Activated naive CD4-positive, alpha-beta T cell treated with Interleukin-2 at 50 U/mL for 16 hours (primary cell): ENCODE measurements around the gene YAP1.
A peak's percentile ranks its signal among the peaks of the same experiment; 100 is the strongest.

Experiments
- DNase-seq: peaks from one replicate; pipeline ENCODE4 v3.0.0-alpha.2; 2020

The YAP1 gene

GRCh38 chr11:102109896-102110760 is at the start of gene YAP1:
Gene YAP1, plus strand, starts transcription at chr11:102110447. Its CDS starts 402 bp downstream, at chr11:102110849.
- peak; percentile 69 for DNase-seq

GRCh38 chr11:102061276-102061675 is 49.0 kb upstream of the YAP1 start:
- no peak for DNase-seq

GRCh38 chr11:102062106-102062505 is 48.1 kb upstream of the YAP1 start:
- DNase-seq = no peak

- no peak for DNase-seq
These were observed 45.9 kb upstream of the YAP1 start for GRCh38 chr11:102064316-102064715.

GRCh38 chr11:102070766-102071165 is 39.5 kb upstream of the YAP1 start:
- DNase-seq = no peak

GRCh38 chr11:102071497-102072472 is 38.5 kb upstream of the YAP1 start:
- no peak for DNase-seq

- DNase-seq = no peak
These were observed 37.0 kb upstream of the YAP1 start for GRCh38 chr11:102073253-102073652.

GRCh38 chr11:102079625-102080024 is 30.6 kb upstream of the YAP1 start:
- DNase-seq = no peak

- DNase-seq = no peak
These were observed 28.9 kb upstream of the YAP1 start for GRCh38 chr11:102081313-102081712.

- DNase-seq = no peak
These were observed 24.2 kb upstream of the YAP1 start for GRCh38 chr11:102085864-102086551.

- no peak for DNase-seq
These were observed 13.1 kb upstream of the YAP1 start for GRCh38 chr11:102097186-102097585.

GRCh38 chr11:102099755-102100154 is 10.5 kb upstream of the YAP1 start:
- no peak for DNase-seq

GRCh38 chr11:102108734-102109440 is 1.4 kb upstream of the YAP1 start:
- no peak for DNase-seq

GRCh38 chr11:102110761-102111010 is 439 bp downstream of the YAP1 start:
- peak; percentile 2 for DNase-seq

GRCh38 chr11:102111011-102111786 is 952 bp downstream of the YAP1 start:
- DNase-seq = peak; percentile 3

- DNase-seq = peak; percentile 4
These were observed 1.7 kb downstream of the YAP1 start for GRCh38 chr11:102111787-102112508.

GRCh38 chr11:102112509-102112821 is 2.2 kb downstream of the YAP1 start:
- DNase-seq = no peak

GRCh38 chr11:102114032-102114431 is 3.8 kb downstream of the YAP1 start:
- no peak for DNase-seq

- DNase-seq = no peak
These were observed 5.3 kb downstream of the YAP1 start for GRCh38 chr11:102115557-102115956.

GRCh38 chr11:102116453-102117205 is 6.4 kb downstream of the YAP1 start:
- no peak for DNase-seq
